GM19397 (cell line): ENCODE measurements around the gene TFF1.

Experiments
- ATAC-seq: cut with Tn5 transposase; IDR thresholded peaks from one replicate; pipeline ENCODE4 v1.9.1; 2021; ENCODE audit warnings: mild to moderate bottlenecking, moderate library complexity; ENCODE audit not compliant: unreplicated experiment

Gene TFF1

GRCh38 chr21:42364304-42364865, 1.9 kb downstream of the TFF1 start:
- no peak for ATAC-seq

- no peak for ATAC-seq
These were observed 3.0 kb downstream of the TFF1 start for GRCh38 chr21:42363312-42363711.

DNA sequence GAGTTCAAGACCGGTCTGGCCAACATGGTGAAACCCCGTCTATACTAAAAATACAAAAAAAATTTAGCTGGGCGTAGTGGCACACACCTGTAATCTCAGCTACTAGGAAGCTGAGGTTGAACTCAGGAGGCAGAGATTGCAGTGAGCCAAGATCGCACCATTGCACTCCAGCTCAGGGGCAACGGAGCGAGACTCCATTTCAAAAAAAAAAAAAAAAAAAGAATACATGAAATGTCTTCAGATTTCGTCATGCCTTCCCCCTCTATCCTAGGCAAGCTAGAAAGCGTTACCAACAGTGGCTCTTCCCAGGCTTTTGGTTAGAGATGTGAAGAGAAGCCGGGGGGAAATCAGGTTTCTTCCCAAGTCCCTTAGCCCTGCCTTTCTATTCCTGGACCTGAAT, 3.6 kb downstream of the TFF1 start:
- no peak for ATAC-seq

DNA sequence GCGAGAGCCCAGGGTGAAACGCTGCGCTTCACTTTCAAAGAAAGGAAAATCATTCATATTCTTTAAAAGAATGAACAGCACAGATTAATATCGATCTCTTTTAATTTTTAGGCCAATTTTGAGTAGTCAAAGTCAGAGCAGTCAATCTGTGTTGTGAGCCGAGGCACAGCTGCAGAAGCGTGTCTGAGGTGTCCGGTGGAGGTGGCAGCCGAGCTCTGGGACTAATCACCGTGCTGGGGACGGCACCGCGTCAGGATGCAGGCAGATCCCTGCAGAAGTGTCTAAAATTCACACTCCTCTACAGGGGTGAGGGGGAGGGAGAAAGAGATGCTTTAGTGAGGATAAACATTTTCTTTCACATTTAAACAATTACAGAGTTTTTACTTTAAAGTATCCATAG, 4.1 kb downstream of the TFF1 start:
- ATAC-seq, result no peak

- ATAC-seq, result no peak
These were observed 5.0 kb downstream of the TFF1 start for GRCh38 chr21:42361286-42361685.

GRCh38 chr21:42360317-42360716, 6.0 kb downstream of the TFF1 start:
- ATAC-seq, result no peak

DNA sequence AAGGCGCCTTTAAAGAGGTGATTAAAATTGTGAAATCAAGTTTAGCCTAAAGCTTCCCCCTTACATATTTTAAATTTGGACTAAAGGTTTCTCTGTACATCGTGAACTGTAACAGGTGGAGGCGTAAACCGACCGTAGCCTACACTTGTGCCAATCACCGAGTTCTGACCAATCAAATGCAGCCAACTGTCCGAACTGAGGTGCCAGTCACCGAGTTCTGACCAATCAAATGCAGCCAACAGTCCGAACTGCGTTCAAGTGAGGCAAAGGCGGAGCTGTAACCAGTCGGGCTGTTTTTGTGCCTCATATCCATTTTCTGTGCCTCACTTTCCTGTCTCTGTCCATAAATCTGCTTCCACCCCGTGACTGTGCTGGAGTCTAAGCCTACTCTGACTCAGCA, 7.4 kb downstream of the TFF1 start:
- ATAC-seq, result no peak

DNA sequence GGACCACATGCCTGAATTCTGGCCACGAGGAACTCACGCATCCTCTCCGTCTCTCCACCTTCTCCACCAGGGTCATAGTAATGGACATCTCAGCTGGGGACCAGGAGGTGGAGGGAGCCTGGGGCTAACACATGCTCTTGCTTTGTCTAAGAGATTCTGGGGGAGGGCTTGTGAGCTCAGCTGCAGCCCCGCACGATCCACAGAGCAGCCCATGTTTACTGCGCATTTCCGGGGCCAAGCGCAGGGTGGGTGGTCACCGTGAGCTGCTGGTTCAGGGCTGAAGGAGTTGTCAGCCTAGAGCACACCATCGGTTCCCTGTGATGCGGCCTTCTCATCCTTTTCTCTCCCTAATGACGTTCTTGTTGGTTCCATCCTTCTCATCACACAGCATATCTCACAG, 8.1 kb downstream of the TFF1 start:
- no peak for ATAC-seq

DNA sequence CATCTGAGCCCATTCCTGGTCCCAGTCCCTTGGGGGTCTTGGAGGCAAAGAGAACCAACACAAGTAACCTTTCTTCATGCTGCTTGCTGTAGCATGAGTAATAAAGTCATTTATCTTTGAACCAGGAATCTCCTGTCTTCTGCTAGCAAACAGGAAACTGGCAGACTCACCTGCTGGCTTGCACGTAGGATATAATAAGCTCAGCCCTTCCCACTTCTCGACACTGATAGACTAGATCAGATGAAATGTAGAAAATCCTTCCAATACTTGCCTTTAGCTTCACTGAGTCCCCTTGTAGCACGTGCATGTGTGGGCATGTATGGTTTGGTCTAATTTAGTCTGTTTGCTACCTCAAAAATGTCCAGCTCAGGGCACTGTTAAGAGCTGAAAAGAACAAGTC, 9.0 kb downstream of the TFF1 start:
- no peak for ATAC-seq

- ATAC-seq, result no peak
These were observed 9.7 kb downstream of the TFF1 start for GRCh38 chr21:42356650-42357049.

- no peak for ATAC-seq
These were observed 10.3 kb downstream of the TFF1 start for GRCh38 chr21:42356046-42356445.

DNA sequence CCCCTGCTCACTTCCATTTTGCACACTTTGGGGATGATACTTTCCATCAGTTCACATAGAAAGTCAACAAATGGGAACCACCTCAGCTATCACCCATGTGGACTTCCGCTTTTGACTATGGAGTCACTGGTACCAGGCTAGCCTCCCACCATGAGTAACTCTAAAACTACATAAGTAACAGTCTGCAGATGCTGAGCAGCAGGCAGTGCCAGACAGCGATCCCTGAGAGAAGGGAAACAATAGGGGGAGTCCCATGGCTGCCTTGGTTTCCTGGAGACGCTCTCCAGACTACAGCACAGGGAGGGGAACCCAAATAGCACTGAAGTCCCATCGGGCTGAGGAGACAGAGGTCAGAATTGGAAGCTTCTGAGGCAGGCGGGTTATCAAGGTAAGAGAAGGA, 12.7 kb downstream of the TFF1 start:
- no peak for ATAC-seq

- no peak for ATAC-seq
These were observed 13.8 kb downstream of the TFF1 start for GRCh38 chr21:42352441-42353095.

- ATAC-seq, result no peak
These were observed 14.5 kb downstream of the TFF1 start for GRCh38 chr21:42351626-42352440.

- no peak for ATAC-seq
These were observed 15.4 kb downstream of the TFF1 start, which contains the start of gene TFF2 for GRCh38 chr21:42350927-42351426. TFF2 (minus strand) TSS chr21:42350994; CDS start chr21:42350957, 37 bp downstream.

- no peak for ATAC-seq
These were observed 15.9 kb downstream of the TFF1 start for GRCh38 chr21:42350318-42350910.

DNA sequence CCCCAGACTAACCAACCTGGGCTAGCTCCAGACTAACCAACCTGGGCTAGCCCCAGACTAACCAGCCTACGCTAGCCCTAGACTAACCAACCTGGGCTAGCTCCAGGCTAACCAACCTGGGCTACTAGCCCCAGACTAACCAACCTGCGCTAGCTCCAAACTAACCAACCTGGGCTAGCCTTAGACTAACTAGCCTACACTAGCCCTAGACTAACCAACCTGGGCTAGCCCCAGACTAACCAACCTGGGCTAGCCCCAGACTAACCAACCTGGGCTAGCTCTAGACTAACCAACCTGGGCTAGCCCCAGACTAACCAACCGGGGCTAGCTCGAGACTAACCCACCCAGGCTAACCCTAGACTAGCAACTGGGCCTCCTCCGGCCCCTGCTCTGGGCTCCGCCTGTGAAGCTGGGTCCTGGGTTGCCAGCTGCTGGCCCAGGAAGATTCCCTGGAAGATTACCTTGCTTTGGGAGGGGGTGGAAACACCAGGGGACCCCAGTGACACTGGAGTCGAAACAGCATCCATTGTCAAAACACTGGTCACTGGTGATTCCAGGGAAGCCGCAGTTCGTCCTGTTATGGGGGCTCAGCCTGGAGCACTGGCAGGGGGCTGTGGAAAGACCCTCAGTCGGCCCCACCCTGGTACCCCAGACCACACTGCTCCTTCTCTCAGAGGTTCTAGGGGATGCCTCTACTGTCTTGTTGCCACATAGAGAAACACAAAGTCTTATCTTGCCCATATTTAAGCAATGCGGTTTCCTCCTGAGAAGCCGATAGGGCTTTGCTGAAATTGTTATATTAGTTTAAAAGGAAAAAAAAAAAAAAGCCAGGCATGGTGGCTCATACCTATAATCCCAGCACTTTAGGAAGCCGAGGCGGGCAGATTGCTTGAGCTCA, 16.7 kb downstream of the TFF1 start:
- no peak for ATAC-seq

- ATAC-seq, result no peak
These were observed 17.6 kb downstream of the TFF1 start for GRCh38 chr21:42348762-42349161.

GRCh38 chr21:42347601-42348327, 18.6 kb downstream of the TFF1 start:
- no peak for ATAC-seq
